Neural crest cell (in vitro differentiated cells): Measurements from ENCODE around the gene NOL11. TPM values are rescaled to one million over a fixed set of nuclear protein-coding genes. Genes with fewer than 3 reads are reported as not detected.
A peak's percentile ranks its signal among the peaks of the same experiment; 100 is the strongest.
"Not testable (repeated sequence)": the region's sequence is repeated elsewhere in the genome, so short reads cannot be mapped to it uniquely, and the experiment has no call there.

Source experiments
- DNase-seq: peaks from one replicate; pipeline ENCODE4 v3.0.0; 2021; ENCODE audit warnings: low read depth, mixed read lengths, low spot score
- H3K27ac Mint-ChIP-seq: one replicate; pipeline ENCODE4 v1.8.0; 2021; ENCODE audit warnings: mild to moderate bottlenecking, mixed read lengths; ENCODE audit not compliant: unreplicated experiment
- H3K27me3 Mint-ChIP-seq: 2 replicates; pipeline ENCODE4 v1.8.0; 2021; ENCODE audit warnings: low read depth, mild to moderate bottlenecking, mixed read lengths
- H3K36me3 Mint-ChIP-seq: 2 replicates; pipeline ENCODE4 v1.8.0; 2021; ENCODE audit warnings: low read depth, mild to moderate bottlenecking, mixed read lengths
- H3K4me1 Mint-ChIP-seq: 2 replicates; pipeline ENCODE4 v1.8.0; 2021; ENCODE audit warnings: mixed read lengths
- H3K4me3 Mint-ChIP-seq: one replicate; pipeline ENCODE4 v1.8.0; 2021; ENCODE audit warnings: mild to moderate bottlenecking, mixed read lengths
- H3K9me3 Mint-ChIP-seq: 2 replicates; pipeline ENCODE4 v1.8.0; 2021; ENCODE audit warnings: mixed read lengths
- CTCF ChIP-seq: fragments of 200-600 bp; sonication (generic); conservative IDR thresholded peaks from 2 replicates; pipeline ENCODE4 v1.5.0; 2021; ENCODE audit warnings: antibody characterized with exemption, mild to moderate bottlenecking
- total RNA-seq: library from RNA; stranded (reverse); gene quantifications from 2 replicates; pipeline ENCODE4 v1.2.1, GENCODE V29; 2021

The NOL11 gene
- total RNA-seq, 1 donor from 2014 or later, result 88.7 TPM

GRCh38 chr17:67718325-67718941 is 697 bp downstream of the NOL11 start:
- no peaks in the 10 kb centered on the region for H3K27me3 Mint-ChIP-seq
- H3K36me3 Mint-ChIP-seq, result peaks cover 9% of the 10 kb centered on the region
- H3K4me1 Mint-ChIP-seq, result peaks cover 15% of the 10 kb centered on the region
- H3K4me3 Mint-ChIP-seq, result peak overlapping the region; percentile 99
- no peak for TF ChIP-seq CTCF
- no peak for DNase-seq
- peak overlapping the region; percentile 100 for H3K27ac Mint-ChIP-seq
- no peaks in the 10 kb centered on the region for H3K9me3 Mint-ChIP-seq

GRCh38 chr17:67725373-67725791 is 7.6 kb downstream of the NOL11 start:
- no peaks in the 10 kb centered on the region for H3K4me1 Mint-ChIP-seq
- no peak overlapping the region for H3K4me3 Mint-ChIP-seq
- no peaks in the 10 kb centered on the region for H3K27me3 Mint-ChIP-seq
- H3K27ac Mint-ChIP-seq, result no peak overlapping the region
- peaks cover 39% of the 10 kb centered on the region for H3K36me3 Mint-ChIP-seq
- no peak for DNase-seq
- H3K9me3 Mint-ChIP-seq, result no peaks in the 10 kb centered on the region
- TF ChIP-seq CTCF, result no peak

GRCh38 chr17:67725807-67726206 is 8.1 kb downstream of the NOL11 start:
- Mint-ChIP-seq H3K27ac (no peak overlapping the region), H3K4me3 (no peak overlapping the region), H3K27me3 (no peaks in the 10 kb centered on the region), H3K4me1 (no peaks in the 10 kb centered on the region), H3K9me3 (no peaks in the 10 kb centered on the region), H3K36me3 (peaks cover 43% of the 10 kb centered on the region)
- DNase-seq, result no peak
- TF ChIP-seq CTCF, result no peak

GRCh38 chr17:67727152-67728039 is 9.7 kb downstream of the NOL11 start:
- not testable (repeated sequence) for H3K27ac Mint-ChIP-seq, H3K9me3 Mint-ChIP-seq, DNase-seq, H3K4me3 Mint-ChIP-seq, H3K27me3 Mint-ChIP-seq, H3K4me1 Mint-ChIP-seq
- peaks cover 46% of the 10 kb centered on the region for H3K36me3 Mint-ChIP-seq

GRCh38 chr17:67729903-67730302 is 12.2 kb downstream of the NOL11 start:
- H3K36me3 Mint-ChIP-seq, result peaks cover 58% of the 10 kb centered on the region
- H3K27ac Mint-ChIP-seq, result no peak overlapping the region
- H3K4me1 Mint-ChIP-seq, result peaks cover 14% of the 10 kb centered on the region
- H3K27me3 Mint-ChIP-seq, result no peaks in the 10 kb centered on the region
- peaks cover 4% of the 10 kb centered on the region for H3K9me3 Mint-ChIP-seq
- no peak overlapping the region for H3K4me3 Mint-ChIP-seq
- no peak for DNase-seq
- no peak for TF ChIP-seq CTCF

- no peak for TF ChIP-seq CTCF
- Mint-ChIP-seq H3K4me1 (peaks cover 14% of the 10 kb centered on the region), H3K9me3 (peaks cover 4% of the 10 kb centered on the region), H3K36me3 (peaks cover 56% of the 10 kb centered on the region), H3K27me3 (no peaks in the 10 kb centered on the region), H3K4me3 (no peak overlapping the region), H3K27ac (no peak overlapping the region)
- no peak for DNase-seq
Observed at GRCh38 chr17:67730731-67731130, 13.0 kb downstream of the NOL11 start.
